Right cardiac atrium (tissue), 5 donors: Measurements from ENCODE around the gene PRDM11. TPM values are rescaled to one million over a fixed set of nuclear protein-coding genes. Genes with fewer than 3 reads are reported as not detected.
"Not testable (repeated sequence)": the region's sequence is repeated elsewhere in the genome, so short reads cannot be mapped to it uniquely, and the experiment has no call there.

ENCODE experiments used
- ATAC-seq, 2 donors: fragments of 200-7000 bp; cut with Tn5 transposase; one replicate each; pipeline versions ENCODE4 v1.8.0 to v1.9.1; 2020; ENCODE audit warnings: moderate library complexity in 2 of 2, mild to moderate bottlenecking in 1 of 2
- DNase-seq, 3 donors: peaks; one replicate each; pipeline ENCODE4 v3.0.0-alpha.2; 2020
- H3K27ac ChIP-seq: one replicate; pipeline ENCODE4 v1.5.1; 2013; ENCODE audit warnings: mild to moderate bottlenecking, low read length, control low read depth, moderate library complexity
- H3K27me3 ChIP-seq: one replicate; pipeline ENCODE4 v1.6.1; 2013; ENCODE audit not compliant: control insufficient read depth, insufficient read depth
- H3K4me1 ChIP-seq: one replicate; pipeline ENCODE4 v1.6.1; 2013; ENCODE audit warnings: low read length; ENCODE audit not compliant: control insufficient read depth, insufficient read depth
- H3K4me3 ChIP-seq: one replicate; pipeline ENCODE4 v1.5.1; 2013; ENCODE audit warnings: low read length, control low read depth
- H3K9me3 ChIP-seq: one replicate; pipeline ENCODE4 v1.6.1; 2013; ENCODE audit warnings: low read length; ENCODE audit not compliant: control insufficient read depth
- WGBS: extraction: QIAGEN DNeasy Blood & Tissue Kit; methylation state at CpG from one replicate; pipeline ENCODE4 v1.1.7; 2013; 5-methylcytosine and 5-hydroxymethylcytosine counted together
- intact Hi-C, 4 donors: fragments of 100-400 bp; cut with DNase I; formaldehyde crosslinking; loops; one replicate each; pipeline versions ENCODE4 v1.11.0 to v1.14.0; 2022 to 2023
- polyA plus RNA-seq: library from polyadenylated mRNA; stranded (reverse); fragments of 200-250 nt; gene quantifications from one replicate; pipeline ENCODE4 v1.2.3, GENCODE V29; 2013
- total RNA-seq, 4 donors: library from RNA; stranded (reverse); fragmentation: NEBNext Ultra II Directional; extraction: Animal tissue kit (Norgen Biotek cat#: 25700); gene quantifications; one replicate each; pipeline ENCODE4 v1.2.1, GENCODE V29; 2021
- donor health status: healthy with polysubstance abuse.
- donor health status: DM: no; HTN: yes; CAD: no.
- donor health status: DM: no; HTN: no; CAD: no.
- donor health status: DM: no; HTN: yes; CAD: no; lungs with severe emphysema.
- donor health status: DM: yes; HTN: yes; CAD: no.

Gene PRDM11
- total and polyA plus RNA-seq, 5 donors, result 9.5 to 33.9 (median 28.7) TPM

DNA sequence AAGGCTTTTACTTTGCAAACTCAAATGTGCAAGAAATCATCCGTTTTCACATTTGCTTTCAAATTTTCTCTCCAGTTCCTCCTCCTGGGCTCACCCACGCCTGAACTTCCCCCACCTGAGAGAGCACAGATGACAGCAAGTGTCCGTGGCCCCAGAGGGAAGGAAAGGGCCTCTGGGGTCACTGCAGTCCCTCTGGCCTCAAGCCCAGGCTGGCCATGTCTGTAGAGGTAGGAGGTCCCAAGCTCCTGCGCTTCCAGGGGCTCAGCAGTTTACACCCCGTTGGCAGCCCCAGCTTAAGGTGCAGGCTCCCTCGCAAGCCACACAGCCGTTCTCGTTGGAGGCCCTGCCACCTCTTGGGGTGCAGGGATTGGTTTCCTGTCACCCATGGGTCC, 40.5 kb upstream of the PRDM11 start:
- no peak for DNase-seq
- H3K9me3 ChIP-seq, result no peaks in the 10 kb centered on the region
- intact Hi-C loops, result loop anchor here in 2 of 4 donors (1.0 to 2.0 kb wide), 2 partner anchors 169 to 170 kb away; no protein-coding TSS in a partner anchor

DNA sequence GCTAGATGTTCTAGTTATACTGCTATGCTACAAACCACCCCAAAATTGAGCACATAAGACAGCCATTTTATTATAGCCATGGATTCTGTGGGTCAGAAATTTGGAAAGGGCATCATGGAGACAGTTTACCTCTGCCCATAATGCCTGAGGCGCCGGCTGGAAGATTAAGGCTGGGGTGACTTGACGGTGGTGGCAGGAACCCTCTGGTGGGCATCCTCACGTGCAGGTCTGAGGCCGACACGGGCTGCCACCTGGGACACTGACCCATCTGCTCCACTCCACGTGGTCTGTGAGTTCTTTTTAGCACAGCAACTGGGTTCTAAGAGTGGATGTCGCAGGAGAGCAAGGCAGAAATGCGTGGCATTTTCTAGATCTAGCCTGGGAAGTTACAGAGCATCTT, 40.0 kb upstream of the PRDM11 start:
- Histone ChIP-seq H3K4me1 (no peaks in the 10 kb centered on the region), H3K27me3 (no peaks in the 10 kb centered on the region), H3K4me3 (no peak overlapping the region), H3K9me3 (no peaks in the 10 kb centered on the region), H3K27ac (no peak overlapping the region)
- ATAC-seq (no peak), DNase-seq (no peak)
- WGBS, result 80% methylated on average over 9 of the region's 9 CpGs
- intact Hi-C loops, result no loop called here

More for the DNA sequence above, 40.5 kb upstream of the PRDM11 start:
- no peaks in the 10 kb centered on the region for H3K4me1 ChIP-seq
- H3K27ac ChIP-seq, result no peak overlapping the region
- ATAC-seq, result no peak
- no peaks in the 10 kb centered on the region for H3K27me3 ChIP-seq
- WGBS, result 62% methylated on average over 8 of the region's 8 CpGs
- no peak overlapping the region for H3K4me3 ChIP-seq

DNA sequence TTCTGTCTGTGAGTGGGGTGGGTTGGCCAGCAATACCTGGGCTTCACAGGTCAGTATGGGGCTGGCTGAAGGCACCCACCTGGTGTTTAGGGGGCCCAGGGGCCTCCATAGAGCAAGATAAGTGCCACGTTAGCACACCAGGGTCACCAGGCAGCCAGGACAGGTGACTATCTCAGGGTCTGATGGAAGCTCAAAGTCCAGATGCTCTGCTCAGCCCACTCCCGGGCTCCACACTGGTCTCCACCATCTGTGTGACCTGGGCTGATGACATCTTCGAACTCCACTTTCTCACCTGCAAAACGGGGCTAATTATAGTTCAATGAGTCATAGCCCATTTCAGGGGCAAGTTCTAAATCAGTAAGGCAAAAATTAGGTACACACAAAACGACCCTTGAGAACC, 39.4 kb upstream of the PRDM11 start:
- H3K27me3 ChIP-seq, result no peaks in the 10 kb centered on the region
- ATAC-seq, result no peak
- no peak for DNase-seq
- no peaks in the 10 kb centered on the region for H3K9me3 ChIP-seq
- intact Hi-C loops, result no loop called here
- H3K4me3 ChIP-seq, result no peak overlapping the region
- WGBS, result 58% methylated on average over 5 of the region's 5 CpGs
- H3K27ac ChIP-seq, result no peak overlapping the region
- H3K4me1 ChIP-seq, result no peaks in the 10 kb centered on the region

DNA sequence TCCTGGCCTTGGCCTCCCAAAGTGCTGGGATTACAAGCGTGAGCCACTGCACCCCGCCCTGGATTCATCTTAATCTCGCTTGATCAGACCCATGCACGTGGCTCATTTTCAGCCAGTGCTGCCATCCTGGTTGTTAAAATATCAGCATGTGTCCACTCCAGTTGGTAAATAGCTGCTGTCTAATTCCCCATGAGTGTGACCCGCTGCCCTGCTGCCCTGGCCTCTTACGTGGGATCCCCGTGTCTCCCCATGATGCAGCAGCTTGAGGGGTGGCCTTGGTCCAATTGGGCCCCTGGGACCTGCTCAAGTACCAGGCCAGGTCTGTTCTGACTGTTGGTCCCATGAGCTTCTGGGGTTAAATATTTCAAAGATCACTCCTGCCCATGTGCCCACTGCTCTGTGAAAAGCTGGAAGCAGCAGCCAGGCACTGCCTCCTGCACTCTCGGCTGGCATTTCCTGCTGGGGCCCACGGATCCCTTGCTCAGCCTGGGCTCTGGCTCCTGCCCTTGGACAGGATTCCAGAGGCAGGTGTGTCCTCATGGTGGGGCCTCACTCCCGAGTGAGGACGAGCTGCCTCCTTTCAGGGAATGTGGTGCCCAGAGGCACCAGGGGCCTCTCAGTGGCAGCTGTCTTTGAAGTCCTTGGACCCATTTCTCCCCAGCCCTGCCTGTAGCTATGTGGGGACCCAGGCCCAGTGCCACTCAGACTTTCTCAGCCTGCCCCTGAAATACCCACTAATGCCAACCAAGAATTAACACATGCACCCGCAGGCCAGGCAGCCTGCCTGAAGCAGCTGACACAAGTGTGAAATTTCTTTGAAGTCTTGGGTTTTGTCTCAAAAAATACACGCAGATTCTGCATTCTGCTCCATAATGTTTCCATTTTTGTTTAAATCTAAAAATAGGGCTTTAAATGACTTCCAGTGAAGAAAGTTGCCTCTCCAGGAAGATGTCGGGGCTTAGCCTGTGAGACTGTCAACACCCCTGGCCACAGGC, 38.1 kb upstream of the PRDM11 start:
- WGBS, result 75% methylated on average over 14 of the region's 14 CpGs
- no peaks in the 10 kb centered on the region for H3K27me3 ChIP-seq
- H3K4me3 ChIP-seq, result no peak overlapping the region
- DNase-seq, result no peak
- no peaks in the 10 kb centered on the region for H3K9me3 ChIP-seq
- no peak overlapping the region for H3K27ac ChIP-seq
- intact Hi-C loops, result no loop called here
- no peak for ATAC-seq
- H3K4me1 ChIP-seq, result no peaks in the 10 kb centered on the region

DNA sequence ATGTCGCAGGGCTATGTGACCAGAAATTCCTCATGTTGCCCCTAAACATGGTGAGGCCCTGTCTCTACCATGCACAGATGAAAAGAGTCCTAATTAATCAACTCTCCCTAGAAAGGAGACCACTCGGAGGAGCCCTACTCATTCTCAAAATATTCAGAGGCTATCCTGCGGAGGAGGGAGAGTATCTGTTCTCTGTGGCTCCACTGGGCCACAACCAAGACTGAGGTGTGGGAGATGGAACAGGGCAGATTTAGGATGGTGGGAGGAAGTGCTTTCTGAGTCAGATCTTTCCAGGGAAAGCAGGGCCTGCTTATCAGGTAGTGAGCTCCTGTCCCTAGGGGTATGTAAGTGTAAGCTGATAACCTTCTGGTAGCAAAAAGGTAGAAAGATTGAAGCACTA, 37.0 kb upstream of the PRDM11 start:
- WGBS, result 66% methylated on average over 3 of the region's 3 CpGs
- intact Hi-C loops, result no loop called here
- DNase-seq, result no peak

DNA sequence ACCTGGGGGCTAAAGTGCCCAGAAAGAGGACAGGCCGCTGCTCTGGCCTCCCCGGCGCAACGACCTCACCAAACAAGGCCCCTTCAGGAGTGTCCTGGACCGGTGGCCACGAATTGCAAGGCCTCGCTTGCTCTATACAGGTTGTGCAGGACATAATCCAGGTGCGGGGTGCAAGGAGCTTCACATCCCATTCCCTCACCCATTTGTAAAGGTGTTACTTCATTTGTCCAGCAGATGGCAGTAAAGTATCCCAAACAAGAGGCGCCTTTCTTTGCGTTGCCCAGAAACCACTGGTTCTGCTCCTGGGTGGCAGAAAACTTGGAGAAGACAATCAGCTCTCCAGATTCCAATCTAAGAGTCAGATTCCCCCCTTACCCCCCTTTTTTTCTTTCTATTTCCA, 35.9 kb upstream of the PRDM11 start:
- Histone ChIP-seq H3K9me3 (no peaks in the 10 kb centered on the region), H3K27me3 (no peaks in the 10 kb centered on the region), H3K4me3 (no peak overlapping the region), H3K27ac (no peak overlapping the region), H3K4me1 (no peaks in the 10 kb centered on the region)
- peak in 1 of 3 donors; percentile 16 for DNase-seq
- ATAC-seq, result peak; percentile 55 to 71
- 4% methylated on average over 10 of the region's 10 CpGs for WGBS
- intact Hi-C loops, result loop anchor here (2.0 to 5.0 kb wide), 5 partner anchors 182 to 222 kb away; no protein-coding TSS in a partner anchor

More for the DNA sequence above, 37.0 kb upstream of the PRDM11 start:
- H3K27ac ChIP-seq, result no peak overlapping the region
- H3K4me3 ChIP-seq, result no peak overlapping the region
- H3K4me1 ChIP-seq, result no peaks in the 10 kb centered on the region
- H3K27me3 ChIP-seq, result no peaks in the 10 kb centered on the region
- ATAC-seq, result no peak
- no peaks in the 10 kb centered on the region for H3K9me3 ChIP-seq

DNA sequence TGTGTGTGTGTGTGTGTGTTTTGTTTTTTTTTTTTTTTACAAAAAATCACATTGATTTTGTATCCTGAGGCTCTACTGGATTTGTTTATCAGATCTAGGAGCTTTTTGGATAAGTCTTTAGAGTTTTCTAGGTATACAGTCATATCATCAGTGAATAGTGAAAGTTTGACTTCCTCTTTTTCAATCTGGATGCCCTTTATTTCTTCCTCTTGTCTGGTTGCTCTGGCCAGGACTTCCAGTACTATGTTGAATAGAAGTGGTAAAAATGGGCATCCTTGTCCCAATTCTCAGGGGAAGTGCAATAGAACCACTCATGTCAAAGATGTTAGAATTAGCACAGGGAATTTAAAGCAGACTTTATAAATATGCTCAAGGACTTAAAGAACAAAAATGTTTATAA, 32.6 kb upstream of the PRDM11 start:
- no peak for DNase-seq
- Histone ChIP-seq H3K4me1 (no peaks in the 10 kb centered on the region), H3K9me3 (no peaks in the 10 kb centered on the region), H3K27me3 (no peaks in the 10 kb centered on the region), H3K27ac (no peak overlapping the region), H3K4me3 (no peak overlapping the region)
- intact Hi-C loops, result loop anchor here in 1 of 4 donors (5.0 kb wide), 1 partner anchor 178 kb away; no protein-coding TSS in a partner anchor
- ATAC-seq, result no peak

DNA sequence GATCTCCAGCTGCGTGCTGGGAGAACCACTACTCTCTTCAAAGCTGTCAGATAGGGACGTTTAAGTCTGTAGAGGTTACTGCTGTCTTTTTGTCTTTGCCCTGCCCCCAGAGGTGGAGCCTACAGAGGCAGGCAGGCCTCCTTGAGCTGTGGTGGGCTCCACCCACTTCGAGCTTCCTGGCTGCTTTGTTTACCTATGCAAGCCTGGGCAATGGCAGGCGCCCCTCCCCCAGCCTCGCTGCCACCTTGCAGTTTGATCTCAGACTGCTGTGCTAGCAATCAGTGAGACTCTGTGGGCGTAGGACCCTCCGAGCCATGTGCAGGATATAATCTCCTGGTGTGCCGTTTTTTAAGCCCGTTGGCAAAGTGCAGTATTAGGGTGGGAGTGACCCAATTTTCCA, 18.6 kb upstream of the PRDM11 start:
- H3K4me3 ChIP-seq, H3K9me3 ChIP-seq, ATAC-seq, DNase-seq, H3K27me3 ChIP-seq, H3K4me1 ChIP-seq, H3K27ac ChIP-seq: not testable (repeated sequence)
- intact Hi-C loops, result loop anchor here in 1 of 4 donors (10.0 kb wide), 1 partner anchor 63 kb away; no protein-coding TSS in a partner anchor
- WGBS, result 80% methylated on average over 9 of the region's 9 CpGs

DNA sequence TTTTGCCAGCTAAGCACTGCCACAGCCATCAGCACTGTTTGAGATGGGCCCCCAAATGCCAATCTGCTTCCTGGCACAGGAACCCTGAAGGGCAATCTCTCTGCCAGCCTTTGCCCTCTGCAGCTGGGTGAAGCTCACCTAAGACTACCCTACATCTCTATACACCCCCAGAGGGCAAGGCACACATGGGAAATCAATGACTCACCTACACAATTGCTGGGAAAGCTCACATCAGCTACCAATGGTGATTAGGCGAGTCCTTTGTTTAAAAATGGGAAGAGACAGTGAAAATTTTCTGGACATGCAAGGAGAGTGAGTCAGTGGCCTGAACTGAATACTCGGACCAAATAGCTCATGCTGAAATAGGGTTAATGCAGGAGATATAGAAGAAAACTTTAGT, 12.6 kb upstream of the PRDM11 start:
- DNase-seq (no peak), ATAC-seq (no peak)
- H3K27me3 ChIP-seq, result no peaks in the 10 kb centered on the region
- intact Hi-C loops, result no loop called here
- no peak overlapping the region for H3K4me3 ChIP-seq
- no peaks in the 10 kb centered on the region for H3K9me3 ChIP-seq
- no peaks in the 10 kb centered on the region for H3K4me1 ChIP-seq
- no peak overlapping the region for H3K27ac ChIP-seq
- WGBS, result 87% methylated on average over 2 of the region's 2 CpGs

DNA sequence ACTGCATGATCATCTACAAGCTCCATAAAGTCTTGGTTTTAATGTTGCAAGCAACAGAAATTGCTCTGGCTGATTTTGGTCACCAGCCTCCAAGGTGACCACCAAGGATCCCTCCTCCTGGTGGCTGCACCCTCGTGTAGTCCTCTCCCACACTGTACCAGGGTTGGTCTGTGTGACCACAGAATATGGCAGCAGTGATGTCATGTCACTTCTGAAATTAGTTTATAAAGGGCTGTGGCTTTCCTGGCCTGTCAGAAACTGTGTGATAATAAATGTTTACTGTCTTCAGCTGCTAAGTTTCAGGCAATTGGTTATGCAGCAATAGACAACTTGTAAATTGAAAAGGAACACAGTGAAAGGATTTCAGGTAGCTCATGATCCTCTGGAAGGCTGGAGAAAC, 5.3 kb upstream of the PRDM11 start:
- H3K27me3 ChIP-seq, result no peaks in the 10 kb centered on the region
- WGBS, result 31% methylated on average over 1 of the region's 1 CpG
- H3K9me3 ChIP-seq, result no peaks in the 10 kb centered on the region
- DNase-seq (no peak), ATAC-seq (no peak)
- intact Hi-C loops, result loop anchor here in 1 of 4 donors (10.0 kb wide), 1 partner anchor 74 kb away; no protein-coding TSS in a partner anchor
- no peak overlapping the region for H3K4me3 ChIP-seq
- H3K27ac ChIP-seq, result no peak overlapping the region
- peaks cover 3% of the 10 kb centered on the region for H3K4me1 ChIP-seq

DNA sequence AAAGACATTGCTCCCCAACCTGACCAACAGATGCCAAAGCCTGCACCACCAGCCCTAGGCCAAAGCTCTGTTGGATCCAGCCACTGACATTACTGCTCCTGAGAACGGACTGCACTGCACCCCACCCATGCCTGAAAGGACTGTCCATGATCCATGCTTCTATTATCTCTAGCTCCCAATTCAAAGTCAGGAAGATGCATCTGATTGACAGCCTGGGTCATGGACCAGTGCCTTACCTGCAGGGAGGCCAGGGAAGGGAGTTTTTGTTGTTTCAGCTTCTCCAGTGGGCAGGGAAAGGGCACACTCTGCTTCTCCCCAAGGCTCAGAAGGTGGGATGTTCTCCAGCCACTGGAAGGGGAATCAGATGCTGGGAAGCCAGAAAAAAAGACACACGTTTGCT, 4.8 kb upstream of the PRDM11 start:
- DNase-seq, result no peak
- Histone ChIP-seq H3K9me3 (no peaks in the 10 kb centered on the region), H3K27ac (no peak overlapping the region), H3K4me1 (peaks cover 3% of the 10 kb centered on the region), H3K4me3 (no peak overlapping the region), H3K27me3 (no peaks in the 10 kb centered on the region)
- WGBS, result 56% methylated on average over 2 of the region's 2 CpGs
- no peak for ATAC-seq
- intact Hi-C loops, result loop anchor here in 1 of 4 donors (10.0 kb wide), 1 partner anchor 73 kb away; no protein-coding TSS in a partner anchor
